ENCODE measurements around the gene NCKAP5L. TPM values are rescaled to one million over a fixed set of nuclear protein-coding genes. Genes with fewer than 3 reads are reported as not detected.
"Not testable (repeated sequence)": the region's sequence is repeated elsewhere in the genome, so short reads cannot be mapped to it uniquely, and the experiment has no call there.

NCKAP5L gene
- total RNA-seq, 6 donors from 2014 or later, result 21.1 to 58.9 (median 30.8) TPM

DNA sequence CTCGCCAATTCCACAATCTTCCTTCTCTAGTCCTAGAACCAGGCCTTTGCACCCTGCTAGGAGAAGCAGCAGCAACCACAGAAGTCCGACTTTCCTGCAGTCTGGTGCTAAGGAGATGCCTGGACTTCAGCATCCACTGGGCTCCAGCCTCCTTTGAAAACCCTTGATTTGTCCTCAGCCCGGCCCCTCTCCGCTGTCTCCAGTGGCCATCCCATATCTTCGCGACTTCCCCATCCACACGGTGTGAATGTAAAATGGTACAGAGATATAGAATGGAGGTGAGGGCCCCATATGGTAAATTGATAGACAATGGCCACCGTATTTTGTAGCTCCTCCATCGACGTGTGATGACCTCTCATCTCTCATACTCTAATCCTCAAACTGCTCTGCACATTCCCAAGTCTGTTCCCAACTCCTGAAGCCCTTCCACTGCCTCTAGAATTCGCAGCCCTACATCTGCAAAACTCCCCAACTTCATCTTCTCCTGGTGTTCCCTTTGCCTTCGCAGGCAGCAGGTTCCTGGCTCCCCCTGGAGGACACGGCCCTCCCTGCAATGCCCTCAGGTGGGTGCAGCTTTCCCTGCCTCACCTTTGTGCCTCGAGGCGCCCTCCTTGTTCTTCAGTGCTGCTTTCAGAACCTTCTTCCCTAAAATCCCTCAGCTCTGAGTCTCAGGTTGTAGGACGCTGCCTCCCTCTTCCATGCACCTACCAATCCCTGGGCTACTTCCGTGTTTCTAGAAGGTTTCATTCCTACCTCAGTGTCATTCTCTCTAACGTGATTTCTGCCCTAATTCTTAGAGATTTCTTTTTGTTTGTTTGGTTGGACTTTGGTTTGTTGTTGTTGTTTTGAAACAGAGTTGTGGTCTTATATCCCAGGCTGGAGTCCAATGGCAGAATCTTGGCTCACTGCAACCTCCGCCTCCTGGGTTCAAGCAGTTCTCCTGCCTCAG, 50.1 kb downstream of the NCKAP5L start:
- Histone ChIP-seq H3K4me3 (no peak overlapping the region), H3K27me3 (no peaks in the 10 kb centered on the region), H3K36me3 (no peaks in the 10 kb centered on the region), H3K27ac (no peak overlapping the region), H3K4me1 (peaks cover 0 to 10% (median 4%) of the 10 kb centered on the region in 4 donors), H3K9me3 (no peaks in the 10 kb centered on the region)
- DNase-seq (peak; percentile 38 to 70), ATAC-seq (ENCODE audit: low FRiP score in 2 of 2) (peak; percentile 63 to 73)
- WGBS, 2 donors, result 52 to 54% methylated on average over 19 of the region's 19 CpGs
- TF ChIP-seq, protein P1, sequence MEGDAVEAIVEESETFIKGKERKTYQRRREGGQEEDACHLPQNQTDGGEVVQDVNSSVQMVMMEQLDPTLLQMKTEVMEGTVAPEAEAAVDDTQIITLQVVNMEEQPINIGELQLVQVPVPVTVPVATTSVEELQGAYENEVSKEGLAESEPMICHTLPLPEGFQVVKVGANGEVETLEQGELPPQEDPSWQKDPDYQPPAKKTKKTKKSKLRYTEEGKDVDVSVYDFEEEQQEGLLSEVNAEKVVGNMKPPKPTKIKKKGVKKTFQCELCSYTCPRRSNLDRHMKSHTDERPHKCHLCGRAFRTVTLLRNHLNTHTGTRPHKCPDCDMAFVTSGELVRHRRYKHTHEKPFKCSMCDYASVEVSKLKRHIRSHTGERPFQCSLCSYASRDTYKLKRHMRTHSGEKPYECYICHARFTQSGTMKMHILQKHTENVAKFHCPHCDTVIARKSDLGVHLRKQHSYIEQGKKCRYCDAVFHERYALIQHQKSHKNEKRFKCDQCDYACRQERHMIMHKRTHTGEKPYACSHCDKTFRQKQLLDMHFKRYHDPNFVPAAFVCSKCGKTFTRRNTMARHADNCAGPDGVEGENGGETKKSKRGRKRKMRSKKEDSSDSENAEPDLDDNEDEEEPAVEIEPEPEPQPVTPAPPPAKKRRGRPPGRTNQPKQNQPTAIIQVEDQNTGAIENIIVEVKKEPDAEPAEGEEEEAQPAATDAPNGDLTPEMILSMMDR (IDR thresholded peaks at IDR 0.05), result peak; percentile 63 to 79 (median 75)
- TF ChIP-seq POLR2A (IDR thresholded peaks at IDR 0.05), result no peak
- TF ChIP-seq POLR2AphosphoS5 (IDR thresholded peaks at IDR 0.05), result no peak

- H3K4me3 ChIP-seq, result no peak overlapping the region
- ATAC-seq (ENCODE audit: low FRiP score in 2 of 2) (no peak), DNase-seq (no peak)
- H3K9me3 ChIP-seq, result no peaks in the 10 kb centered on the region
- TF ChIP-seq, protein P1 (IDR thresholded peaks at IDR 0.05), result no peak
- no peak for TF ChIP-seq EP300 (IDR thresholded peaks at IDR 0.05)
- no peak for TF ChIP-seq POLR2A (IDR thresholded peaks at IDR 0.05)
- TF ChIP-seq POLR2AphosphoS5 (IDR thresholded peaks at IDR 0.05), result no peak
- H3K36me3 ChIP-seq, result no peaks in the 10 kb centered on the region
- H3K4me1 ChIP-seq, result peaks cover 0 to 10% (median 4%) of the 10 kb centered on the region in 4 donors
- H3K27me3 ChIP-seq, result no peaks in the 10 kb centered on the region
- no peak overlapping the region for H3K27ac ChIP-seq
- WGBS, 2 donors, result 92 to 93% methylated on average over 2 to 3 of the region's 3 CpGs
Observed at GRCh38 chr12:49777341-49777740, 50.9 kb downstream of the NCKAP5L start.

DNA sequence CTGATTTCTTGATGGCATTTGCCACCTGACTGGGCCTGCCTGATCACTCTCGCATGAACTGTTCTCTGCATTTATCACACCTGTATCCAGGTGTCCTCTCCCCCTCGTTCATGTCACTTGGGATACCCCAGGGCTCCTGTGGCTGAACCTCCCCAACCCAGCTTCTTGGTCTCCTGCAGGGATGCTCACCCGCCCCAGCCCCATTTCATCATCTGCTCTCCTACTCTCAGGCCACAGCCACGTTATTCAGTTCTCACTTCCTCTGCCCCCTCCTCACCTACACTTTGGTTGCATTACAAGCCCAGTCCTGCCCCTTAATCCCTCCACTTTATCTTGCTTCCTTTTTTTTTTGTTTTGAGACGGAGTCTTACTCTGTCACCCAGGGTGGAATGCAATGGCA, 51.4 kb downstream of the NCKAP5L start:
- TF ChIP-seq, protein P1 (IDR thresholded peaks at IDR 0.05), result no peak
- TF ChIP-seq POLR2A (IDR thresholded peaks at IDR 0.05) (no peak), EP300 (IDR thresholded peaks at IDR 0.05) (no peak), POLR2AphosphoS5 (IDR thresholded peaks at IDR 0.05) (no peak)
- no peaks in the 10 kb centered on the region for H3K27me3 ChIP-seq
- no peaks in the 10 kb centered on the region for H3K9me3 ChIP-seq
- DNase-seq (no peak), ATAC-seq (ENCODE audit: low FRiP score in 2 of 2) (no peak)
- 70 to 77% methylated on average over 5 of the region's 5 CpGs for WGBS, 2 donors
- H3K4me1 ChIP-seq, result peaks cover 0 to 10% (median 4%) of the 10 kb centered on the region in 4 donors
- no peak overlapping the region for H3K27ac ChIP-seq
- no peak overlapping the region for H3K4me3 ChIP-seq
- H3K36me3 ChIP-seq, result no peaks in the 10 kb centered on the region

DNA sequence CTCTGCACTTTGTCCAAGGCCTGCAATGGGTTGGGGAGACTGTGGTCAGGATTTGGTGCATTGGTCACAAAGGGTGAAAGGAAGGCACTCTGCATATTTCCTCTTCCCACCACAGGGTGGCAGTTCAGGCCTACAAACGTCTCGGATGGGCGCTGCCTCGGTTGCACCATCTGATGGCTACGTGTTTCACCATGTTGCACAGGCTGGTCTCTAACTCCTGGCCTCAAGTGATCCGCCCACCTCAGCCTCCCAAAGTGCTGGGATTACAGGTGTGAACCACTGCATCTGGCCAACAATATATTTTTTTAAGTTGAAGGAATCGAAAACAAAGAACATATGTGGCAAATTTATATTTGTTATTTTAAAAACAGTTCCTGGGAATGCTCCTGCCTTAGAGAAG, 51.8 kb downstream of the NCKAP5L start:
- TF ChIP-seq, protein P1 (IDR thresholded peaks at IDR 0.05), result peak; percentile 74 to 91 (median 84)
- TF ChIP-seq EP300 (IDR thresholded peaks at IDR 0.05), result no peak
- peaks cover 0 to 10% (median 4%) of the 10 kb centered on the region in 4 donors for H3K4me1 ChIP-seq
- H3K27me3 ChIP-seq, result no peaks in the 10 kb centered on the region
- H3K27ac ChIP-seq, result no peak overlapping the region
- H3K36me3 ChIP-seq, result no peaks in the 10 kb centered on the region
- 15 to 16% methylated on average over 6 to 7 of the region's 7 CpGs for WGBS, 2 donors
- H3K9me3 ChIP-seq, result no peaks in the 10 kb centered on the region
- peak in 1 of 2 donors; percentile 76 for DNase-seq
- ATAC-seq (ENCODE audit: low FRiP score in 2 of 2), result peak; percentile 88 to 94
- no peak overlapping the region for H3K4me3 ChIP-seq

GRCh38 chr12:49773102-49773501, 55.1 kb downstream of the NCKAP5L start:
- not testable (repeated sequence) for H3K4me3 ChIP-seq; H3K36me3 ChIP-seq; DNase-seq; H3K9me3 ChIP-seq; H3K27me3 ChIP-seq; H3K4me1 ChIP-seq; ATAC-seq (ENCODE audit: low FRiP score in 2 of 2); H3K27ac ChIP-seq
- WGBS, 2 donors, result 91 to 92% methylated on average over 7 of the region's 7 CpGs
